Tibial artery (tissue), 4 donors: Measurements from ENCODE around the gene AKAP12.

Experiments used
- DNase-seq, 2 donors: peaks; one replicate each; pipeline ENCODE4 v3.0.0-alpha.2; 2019
- H3K27ac ChIP-seq, 2 donors: fragments of 200-600 bp; sonication (generic) in 1 of 2; 1 replicate in 1 of 2; 2 replicates in 1 of 2; pipeline ENCODE4 v1.5.1; 2018 to 2019; ENCODE audit warnings: mild to moderate bottlenecking in 1 of 2
- H3K27me3 ChIP-seq, 2 donors: fragments of 200-600 bp; sonication (generic) in 1 of 2; one replicate each; pipeline versions ENCODE4 v1.5.1 to v1.6.0; 2016 to 2019
- H3K36me3 ChIP-seq, 3 donors: fragments of 200-600 bp; sonication (generic) in 2 of 3; one replicate each; pipeline ENCODE4 v1.5.1; 2016 to 2019; ENCODE audit warnings: mild to moderate bottlenecking in 2 of 3
- H3K4me1 ChIP-seq, 4 donors: fragments of 200-600 bp; sonication (generic) in 2 of 4; 1 replicate in 3 of 4; 2 replicates in 1 of 4; pipeline ENCODE4 v1.5.1; 2016 to 2019
- H3K4me3 ChIP-seq, 2 donors: fragments of 200-600 bp; sonication (generic) in 1 of 2; 1 replicate in 1 of 2; 2 replicates in 1 of 2; pipeline ENCODE4 v1.5.1; 2018 to 2019; ENCODE audit warnings: mild to moderate bottlenecking in 2 of 2
- H3K9me3 ChIP-seq, 3 donors: fragments of 200-600 bp; sonication (generic) in 1 of 3; one replicate each; pipeline ENCODE4 v1.5.1; 2016 to 2019
- CTCF ChIP-seq, 2 experiments: fragments of 200-600 bp in 1 of 2; fragments of 450-650 bp in 1 of 2; IDR thresholded peaks; one replicate each; pipeline ENCODE4 v1.5.1; 2017 to 2019; ENCODE audit warnings: antibody characterized with exemption in 2 of 2, mild to moderate bottlenecking in 1 of 2, moderate library complexity in 1 of 2
- intact Hi-C: fragments of 100-400 bp; cut with DNase I; formaldehyde crosslinking; loops from one replicate; pipeline ENCODE4 v1.15.0; 2023; ENCODE audit warnings: low total_unique reads

Gene AKAP12

GRCh38 chr6:151390276-151390850 lies 150.6 kb downstream of the AKAP12 start:
- Histone ChIP-seq H3K27me3 (no peaks in the 10 kb centered on the region), H3K4me3 (peak overlapping the region; percentile 100), H3K4me1 (peaks cover 0 to 50% (median 34%) of the 10 kb centered on the region in 4 donors), H3K36me3 (no peaks in the 10 kb centered on the region), H3K27ac (peak overlapping the region; percentile 100), H3K9me3 (no peaks in the 10 kb centered on the region)
- intact Hi-C loops = no loop called here
- peak; percentile 97 to 99 for DNase-seq
- no peak for TF ChIP-seq CTCF (IDR thresholded peaks at IDR 0.05)

GRCh38 chr6:151390851-151391470 lies 151.2 kb downstream of the AKAP12 start:
- peak overlapping the region; percentile 100 for H3K4me3 ChIP-seq
- peaks cover 0 to 56% (median 39%) of the 10 kb centered on the region in 4 donors for H3K4me1 ChIP-seq
- DNase-seq = peak; percentile 66 to 86
- H3K9me3 ChIP-seq = no peaks in the 10 kb centered on the region
- no peaks in the 10 kb centered on the region for H3K36me3 ChIP-seq
- TF ChIP-seq CTCF (IDR thresholded peaks at IDR 0.05) = no peak
- H3K27ac ChIP-seq = peak overlapping the region; percentile 100
- intact Hi-C loops = no loop called here
- no peaks in the 10 kb centered on the region for H3K27me3 ChIP-seq

- Histone ChIP-seq H3K27ac (peak within 1 kb of the TSS; percentile 100), H3K36me3 (no peaks in the 10 kb centered on the region), H3K4me1 (peaks cover 0 to 63% (median 39%) of the 10 kb centered on the region in 4 donors), H3K9me3 (no peaks in the 10 kb centered on the region), H3K4me3 (peak within 1 kb of the TSS; percentile 100), H3K27me3 (no peaks in the 10 kb centered on the region)
- DNase-seq = peak; percentile 83 to 85
- intact Hi-C loops = no loop called here
- no peak for TF ChIP-seq CTCF (IDR thresholded peaks at IDR 0.05)
Observed at GRCh38 chr6:151391471-151392413, 152.0 kb downstream of the AKAP12 start, which contains the start of gene ZBTB2. Gene ZBTB2, minus strand, starts transcription at chr6:151391559. Its CDS starts 17,922 bp downstream, at chr6:151373637.

- DNase-seq = no peak
- no peak for TF ChIP-seq CTCF (IDR thresholded peaks at IDR 0.05)
- Histone ChIP-seq H3K36me3 (no peaks in the 10 kb centered on the region), H3K27ac (peak overlapping the region; percentile 100), H3K9me3 (no peaks in the 10 kb centered on the region), H3K4me1 (peaks cover 0 to 68% (median 42%) of the 10 kb centered on the region in 4 donors), H3K27me3 (no peaks in the 10 kb centered on the region), H3K4me3 (peak overlapping the region; percentile 100)
- intact Hi-C loops = no loop called here
Observed at GRCh38 chr6:151392427-151392826, 152.7 kb downstream of the AKAP12 start.

GRCh38 chr6:151393410-151393809 lies 153.6 kb downstream of the AKAP12 start:
- Histone ChIP-seq H3K9me3 (no peaks in the 10 kb centered on the region), H3K27ac (peak overlapping the region in 1 of 2 donors; percentile 100), H3K4me3 (peak overlapping the region in 1 of 2 donors; percentile 100), H3K4me1 (peaks cover 0 to 70% (median 39%) of the 10 kb centered on the region in 4 donors), H3K27me3 (no peaks in the 10 kb centered on the region), H3K36me3 (no peaks in the 10 kb centered on the region)
- intact Hi-C loops = no loop called here
- no peak for DNase-seq
- no peak for TF ChIP-seq CTCF (IDR thresholded peaks at IDR 0.05)
